ENCODE results near the gene MGMT. TPM values are rescaled to one million over a fixed set of nuclear protein-coding genes. Genes with fewer than 3 reads are reported as not detected.

The MGMT gene
- polyA plus RNA-seq, 3 donors: 9.5 to 23.5 (median 17.5) TPM

DNA sequence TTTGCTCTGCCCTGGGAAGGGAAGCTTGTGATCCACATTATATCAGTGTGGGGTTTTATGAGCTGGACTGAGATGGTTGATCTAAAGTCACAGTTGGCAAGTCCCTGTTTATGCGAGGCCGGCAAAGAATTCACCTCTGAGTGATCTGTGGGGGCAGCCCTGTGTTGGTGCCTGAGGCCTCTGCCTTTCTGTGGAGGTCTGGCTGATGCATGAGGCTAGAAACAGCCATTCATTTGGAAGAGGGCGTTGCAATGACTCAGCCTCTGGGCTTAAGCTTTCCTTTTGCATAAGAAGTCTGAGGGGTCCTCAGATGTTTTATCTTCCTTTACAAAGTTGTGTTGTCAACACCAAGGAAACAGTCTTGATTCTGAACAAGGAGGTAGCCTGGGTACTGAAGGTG is 126.9 kb downstream of the MGMT start:
- no peaks in the 10 kb centered on the region for H3K79me2 ChIP-seq (ENCODE audit: insufficient read depth, low read length)
- TF ChIP-seq, protein P1, sequence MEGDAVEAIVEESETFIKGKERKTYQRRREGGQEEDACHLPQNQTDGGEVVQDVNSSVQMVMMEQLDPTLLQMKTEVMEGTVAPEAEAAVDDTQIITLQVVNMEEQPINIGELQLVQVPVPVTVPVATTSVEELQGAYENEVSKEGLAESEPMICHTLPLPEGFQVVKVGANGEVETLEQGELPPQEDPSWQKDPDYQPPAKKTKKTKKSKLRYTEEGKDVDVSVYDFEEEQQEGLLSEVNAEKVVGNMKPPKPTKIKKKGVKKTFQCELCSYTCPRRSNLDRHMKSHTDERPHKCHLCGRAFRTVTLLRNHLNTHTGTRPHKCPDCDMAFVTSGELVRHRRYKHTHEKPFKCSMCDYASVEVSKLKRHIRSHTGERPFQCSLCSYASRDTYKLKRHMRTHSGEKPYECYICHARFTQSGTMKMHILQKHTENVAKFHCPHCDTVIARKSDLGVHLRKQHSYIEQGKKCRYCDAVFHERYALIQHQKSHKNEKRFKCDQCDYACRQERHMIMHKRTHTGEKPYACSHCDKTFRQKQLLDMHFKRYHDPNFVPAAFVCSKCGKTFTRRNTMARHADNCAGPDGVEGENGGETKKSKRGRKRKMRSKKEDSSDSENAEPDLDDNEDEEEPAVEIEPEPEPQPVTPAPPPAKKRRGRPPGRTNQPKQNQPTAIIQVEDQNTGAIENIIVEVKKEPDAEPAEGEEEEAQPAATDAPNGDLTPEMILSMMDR (IDR thresholded peaks at IDR 0.05): no peak
- H3K4me1 ChIP-seq (ENCODE audit: control insufficient read depth in 1 of 2, insufficient read depth in 2 of 2, low read length in 2 of 2): no peaks in the 10 kb centered on the region
- no peak for DNase-seq
- intact Hi-C loops (cut with micrococcal nuclease): no loop called here
- H3K36me3 ChIP-seq (replicated peaks in 1 of 2; ENCODE audit: control insufficient read depth in 1 of 2, insufficient read depth in 2 of 2, low read length in 2 of 2): no peaks in the 10 kb centered on the region
- H3K9me3 Mint-ChIP-seq: peaks cover 42 to 82% (median 70%) of the 10 kb centered on the region in 7 donors
- no peak overlapping the region for H3K4me3 ChIP-seq (replicated peaks in 1 of 3; ENCODE audit: low read depth in 2 of 3, low read length in 3 of 3)
- peaks cover 0 to 2% (median 0%) of the 10 kb centered on the region in 3 donors for H3K27me3 Mint-ChIP-seq (ENCODE audit: low read depth in 3 of 3)
- 89% methylated on average over 3 of the region's 3 CpGs for WGBS (ENCODE audit: insufficient coverage)
- H3K27me3 ChIP-seq (ENCODE audit: control insufficient read depth in 2 of 2, insufficient read depth in 2 of 2, low read length in 2 of 2): no peaks in the 10 kb centered on the region
- H2AFZ ChIP-seq (ENCODE audit: insufficient read depth, low read depth, low read length, poor library complexity, severe bottlenecking): no peak overlapping the region
- no peak overlapping the region for H3K27ac Mint-ChIP-seq
- peaks cover 4 to 20% of the 10 kb centered on the region in 2 donors for H3K36me3 Mint-ChIP-seq
- no peaks in the 10 kb centered on the region for H3K4me1 Mint-ChIP-seq
- H3K9ac ChIP-seq (ENCODE audit: insufficient read depth, low read length, poor library complexity, severe bottlenecking): no peak overlapping the region
- no peak overlapping the region for H3K4me3 Mint-ChIP-seq
- peaks cover 76 to 84% of the 10 kb centered on the region in 2 donors for H3K9me3 ChIP-seq (replicated peaks in 1 of 2; ENCODE audit: control insufficient read depth in 1 of 2, insufficient read depth in 1 of 2, low read length in 2 of 2)
- H3K4me2 ChIP-seq (replicated peaks; ENCODE audit: extremely low read depth, low read length, poor library complexity, severe bottlenecking): no peak overlapping the region
- H3K27ac ChIP-seq (ENCODE audit: low read depth in 1 of 2, low read length in 2 of 2): no peak overlapping the region
- H4K20me1 ChIP-seq (ENCODE audit: insufficient read depth, low read length): no peaks in the 10 kb centered on the region

DNA sequence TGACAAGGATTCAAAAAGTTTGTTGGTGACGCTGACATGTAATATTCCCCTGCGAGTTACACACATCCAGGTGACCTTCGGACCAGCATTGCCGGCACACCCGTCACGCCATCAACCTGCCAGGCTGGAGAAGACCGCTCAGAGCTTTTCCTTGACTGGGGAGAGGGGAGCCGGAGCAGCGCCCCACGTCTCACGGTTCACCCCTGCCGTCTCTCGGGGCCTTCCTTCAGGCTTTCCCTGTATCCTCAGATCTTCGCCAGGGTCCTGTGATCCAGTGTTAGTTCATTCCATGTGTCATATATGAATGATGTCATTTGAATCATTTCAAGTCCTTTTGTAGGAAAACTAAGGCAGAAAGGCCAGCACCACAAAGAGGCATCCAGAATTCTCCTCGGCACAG is 127.8 kb downstream of the MGMT start:
- H3K27ac Mint-ChIP-seq: peak overlapping the region in 1 of 7 donors; percentile 33
- H3K9ac ChIP-seq (ENCODE audit: insufficient read depth, low read length, poor library complexity, severe bottlenecking): no peak overlapping the region
- H3K4me1 Mint-ChIP-seq: no peaks in the 10 kb centered on the region
- no peaks in the 10 kb centered on the region for H3K79me2 ChIP-seq (ENCODE audit: insufficient read depth, low read length)
- no peak overlapping the region for H3K4me2 ChIP-seq (replicated peaks; ENCODE audit: extremely low read depth, low read length, poor library complexity, severe bottlenecking)
- H3K4me3 Mint-ChIP-seq: no peak overlapping the region
- H3K9me3 ChIP-seq (replicated peaks in 1 of 2; ENCODE audit: control insufficient read depth in 1 of 2, insufficient read depth in 1 of 2, low read length in 2 of 2): peaks cover 68 to 75% of the 10 kb centered on the region in 2 donors
- no peak overlapping the region for H3K27ac ChIP-seq (ENCODE audit: low read depth in 1 of 2, low read length in 2 of 2)
- WGBS (ENCODE audit: insufficient coverage): 95% methylated on average over 11 of the region's 15 CpGs
- no peak overlapping the region for H2AFZ ChIP-seq (ENCODE audit: insufficient read depth, low read depth, low read length, poor library complexity, severe bottlenecking)
- H3K27me3 ChIP-seq (ENCODE audit: control insufficient read depth in 2 of 2, insufficient read depth in 2 of 2, low read length in 2 of 2): no peaks in the 10 kb centered on the region
- TF ChIP-seq, protein P1 (IDR thresholded peaks at IDR 0.05): no peak
- no peaks in the 10 kb centered on the region for H4K20me1 ChIP-seq (ENCODE audit: insufficient read depth, low read length)
- H3K4me1 ChIP-seq (ENCODE audit: control insufficient read depth in 1 of 2, insufficient read depth in 2 of 2, low read length in 2 of 2): no peaks in the 10 kb centered on the region
- intact Hi-C loops (cut with micrococcal nuclease): no loop called here
- DNase-seq: no peak
- H3K27me3 Mint-ChIP-seq (ENCODE audit: low read depth in 3 of 3): peaks cover 0 to 2% (median 0%) of the 10 kb centered on the region in 3 donors
- no peaks in the 10 kb centered on the region for H3K36me3 ChIP-seq (replicated peaks in 1 of 2; ENCODE audit: control insufficient read depth in 1 of 2, insufficient read depth in 2 of 2, low read length in 2 of 2)
- H3K4me3 ChIP-seq (replicated peaks in 1 of 3; ENCODE audit: low read depth in 2 of 3, low read length in 3 of 3): no peak overlapping the region
- peaks cover 2 to 11% of the 10 kb centered on the region in 2 donors for H3K36me3 Mint-ChIP-seq
- H3K9me3 Mint-ChIP-seq: peaks cover 35 to 74% (median 61%) of the 10 kb centered on the region in 7 donors

Measured in CD14-positive monocyte (primary cell).